Upper lobe of left lung (tissue), 6 donors: ENCODE measurements around the gene ALOX12B. TPM values are rescaled to one million over a fixed set of nuclear protein-coding genes. Genes with fewer than 3 reads are reported as not detected.

Source experiments
- ATAC-seq, 2 donors: fragments of 200-7000 bp; cut with Tn5 transposase; one replicate each; pipeline ENCODE4 v1.9.1; 2022; ENCODE audit warnings: mild to moderate bottlenecking in 2 of 2, moderate library complexity in 2 of 2; ENCODE audit not compliant: low FRiP score in 2 of 2
- DNase-seq, 2 donors: peaks; one replicate each; pipeline ENCODE4 v3.0.0-alpha.2; 2019 to 2020
- H3K27ac ChIP-seq, 4 donors: fragments of 200-600 bp; sonication (generic); one replicate each; pipeline ENCODE4 v1.5.1; 2016 to 2019
- H3K27me3 ChIP-seq, 4 donors: fragments of 200-600 bp; sonication (generic); one replicate each; pipeline ENCODE4 v1.5.1; 2017 to 2019
- H3K36me3 ChIP-seq, 4 donors: fragments of 200-600 bp; sonication (generic); one replicate each; pipeline ENCODE4 v1.5.1; 2016 to 2019
- H3K4me1 ChIP-seq, 4 donors: fragments of 200-600 bp; sonication (generic); one replicate each; pipeline ENCODE4 v1.5.1; 2018 to 2019
- H3K4me3 ChIP-seq, 4 donors: fragments of 200-600 bp; sonication (generic); one replicate each; pipeline ENCODE4 v1.5.1; 2017 to 2019; ENCODE audit warnings: mild to moderate bottlenecking in 2 of 4, moderate library complexity in 1 of 4
- H3K9me3 ChIP-seq, 4 donors: fragments of 200-600 bp; sonication (generic); one replicate each; pipeline ENCODE4 v1.5.1; 2018 to 2019
- EP300 ChIP-seq, 4 donors: sonication (generic); formaldehyde crosslinking; IDR thresholded peaks; one replicate each; pipeline ENCODE4 v1.5.1; 2017; ENCODE audit warnings: antibody characterized with exemption in 4 of 4, control low read depth in 2 of 4
- POLR2A ChIP-seq, 4 donors: fragments of 450-650 bp; IDR thresholded peaks; one replicate each; pipeline ENCODE4 v1.5.1; 2016 to 2017; ENCODE audit warnings: antibody characterized with exemption in 4 of 4, mild to moderate bottlenecking in 2 of 4
- POLR2AphosphoS5 ChIP-seq, 2 donors: sonication (generic); formaldehyde crosslinking; IDR thresholded peaks; one replicate each; pipeline ENCODE4 v1.5.1; 2017; ENCODE audit warnings: antibody characterized with exemption in 2 of 2
- WGBS, 2 donors: methylation state at CpG; one replicate each; pipeline ENCODE4 v1.1.5; 2017 to 2018; 5-methylcytosine and 5-hydroxymethylcytosine counted together
- total RNA-seq, 6 donors: library from RNA; depleted of rRNA in 4 of 6; stranded (reverse); fragments of >200 nt in 4 of 6; gene quantifications; one replicate each; pipeline versions ENCODE4 v1.1.0 to v1.2.1, GENCODE V29; 2016 to 2021
- TF ChIP-seq, protein P1 (sequence below), 6 experiments: fragments of 450-650 bp in 4 of 6; fragments of 200-600 bp in 2 of 6; sonication (generic) in 2 of 6; IDR thresholded peaks; one replicate each; pipeline ENCODE4 v1.5.1; 2016 to 2019; ENCODE audit warnings: antibody characterized with exemption in 6 of 6
- donor health status: DM: no; HTN: no; CAD: no; lungs with moderate emphysema.
- donor health status: DM: no; HTN: yes; CAD: no; lungs with severe emphysema.

ALOX12B gene
- total RNA-seq, 6 donors from 2014 or later: not detected

DNA sequence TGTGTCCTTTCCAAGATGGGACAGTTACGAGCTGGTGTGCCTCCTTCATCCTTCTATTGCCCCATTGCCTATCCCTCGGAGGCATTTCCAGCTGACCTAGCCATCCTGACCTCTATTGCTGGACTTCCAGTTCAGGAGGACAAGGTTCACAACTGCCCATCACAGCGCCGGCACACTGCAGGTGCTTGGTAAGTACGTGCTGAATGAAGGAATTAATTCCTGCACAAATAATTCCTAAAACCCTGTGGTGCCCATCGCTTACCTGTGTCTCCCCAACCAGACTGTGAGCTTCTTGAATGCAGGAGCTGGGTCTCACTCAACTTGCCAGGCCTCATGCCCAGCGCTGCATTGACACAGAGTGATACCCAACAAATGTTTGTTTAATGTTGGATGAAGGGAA lies 35.7 kb downstream of the ALOX12B start:
- DNase-seq (no peak), ATAC-seq (no peak)

DNA sequence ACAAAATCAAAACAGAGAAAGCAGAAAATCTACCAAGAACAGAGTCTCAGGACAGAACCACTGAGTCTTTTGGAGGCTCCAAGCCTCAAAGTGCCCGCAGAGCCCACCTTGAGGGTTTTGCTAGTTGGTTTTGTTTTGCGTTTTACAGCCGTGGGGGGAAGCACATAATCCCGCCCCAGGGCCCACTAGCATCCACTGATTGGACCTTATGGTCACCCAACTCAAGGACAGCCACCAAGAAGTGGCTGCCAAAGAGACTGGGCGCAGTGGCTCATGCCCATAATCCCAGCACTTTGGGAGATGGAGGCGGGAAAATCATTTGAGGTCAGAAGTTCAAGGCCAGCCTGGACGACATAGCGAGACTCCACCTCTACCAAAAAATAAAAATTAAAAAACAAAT lies 38.8 kb downstream of the ALOX12B start:
- H3K9me3 ChIP-seq: no peaks in the 10 kb centered on the region
- DNase-seq (no peak), ATAC-seq (no peak)
- no peaks in the 10 kb centered on the region for H3K36me3 ChIP-seq
- TF ChIP-seq POLR2AphosphoS5 (IDR thresholded peaks at IDR 0.05): no peak
- TF ChIP-seq, protein P1, sequence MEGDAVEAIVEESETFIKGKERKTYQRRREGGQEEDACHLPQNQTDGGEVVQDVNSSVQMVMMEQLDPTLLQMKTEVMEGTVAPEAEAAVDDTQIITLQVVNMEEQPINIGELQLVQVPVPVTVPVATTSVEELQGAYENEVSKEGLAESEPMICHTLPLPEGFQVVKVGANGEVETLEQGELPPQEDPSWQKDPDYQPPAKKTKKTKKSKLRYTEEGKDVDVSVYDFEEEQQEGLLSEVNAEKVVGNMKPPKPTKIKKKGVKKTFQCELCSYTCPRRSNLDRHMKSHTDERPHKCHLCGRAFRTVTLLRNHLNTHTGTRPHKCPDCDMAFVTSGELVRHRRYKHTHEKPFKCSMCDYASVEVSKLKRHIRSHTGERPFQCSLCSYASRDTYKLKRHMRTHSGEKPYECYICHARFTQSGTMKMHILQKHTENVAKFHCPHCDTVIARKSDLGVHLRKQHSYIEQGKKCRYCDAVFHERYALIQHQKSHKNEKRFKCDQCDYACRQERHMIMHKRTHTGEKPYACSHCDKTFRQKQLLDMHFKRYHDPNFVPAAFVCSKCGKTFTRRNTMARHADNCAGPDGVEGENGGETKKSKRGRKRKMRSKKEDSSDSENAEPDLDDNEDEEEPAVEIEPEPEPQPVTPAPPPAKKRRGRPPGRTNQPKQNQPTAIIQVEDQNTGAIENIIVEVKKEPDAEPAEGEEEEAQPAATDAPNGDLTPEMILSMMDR (IDR thresholded peaks at IDR 0.05): no peak
- TF ChIP-seq POLR2A (IDR thresholded peaks at IDR 0.05): no peak
- no peak for TF ChIP-seq EP300 (IDR thresholded peaks at IDR 0.05)
- H3K4me1 ChIP-seq: no peaks in the 10 kb centered on the region
- WGBS, 2 donors: 91 to 98% methylated on average over 8 of the region's 8 CpGs
- H3K27ac ChIP-seq: no peak overlapping the region
- no peaks in the 10 kb centered on the region for H3K27me3 ChIP-seq
- no peak overlapping the region for H3K4me3 ChIP-seq

More for the DNA sequence above, 35.7 kb downstream of the ALOX12B start:
- Histone ChIP-seq H3K27ac (no peak overlapping the region), H3K4me3 (no peak overlapping the region), H3K27me3 (no peaks in the 10 kb centered on the region), H3K4me1 (peaks cover 0 to 17% (median 16%) of the 10 kb centered on the region in 4 donors), H3K9me3 (no peaks in the 10 kb centered on the region), H3K36me3 (no peaks in the 10 kb centered on the region)
- 86 to 89% methylated on average over 7 of the region's 7 CpGs for WGBS, 2 donors
- TF ChIP-seq, protein P1 (IDR thresholded peaks at IDR 0.05): no peak
- no peak for TF ChIP-seq POLR2A (IDR thresholded peaks at IDR 0.05)
- TF ChIP-seq EP300 (IDR thresholded peaks at IDR 0.05): no peak
- TF ChIP-seq POLR2AphosphoS5 (IDR thresholded peaks at IDR 0.05): no peak

DNA sequence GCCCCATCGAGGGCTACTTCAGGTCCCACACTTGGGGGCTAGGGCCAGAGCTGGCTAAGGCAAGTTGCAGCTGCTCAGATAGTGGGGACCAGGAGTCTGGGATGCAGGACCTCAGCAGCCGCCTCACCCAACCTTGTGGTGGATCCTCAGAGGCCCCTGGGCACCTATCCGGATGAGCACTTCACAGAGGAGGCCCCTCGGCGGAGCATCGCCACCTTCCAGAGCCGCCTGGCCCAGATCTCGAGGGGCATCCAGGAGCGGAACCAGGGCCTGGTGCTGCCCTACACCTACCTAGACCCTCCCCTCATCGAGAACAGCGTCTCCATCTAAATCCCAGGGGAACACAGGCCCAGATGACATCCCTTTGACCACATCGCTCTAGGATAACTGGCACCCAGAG lies 39.3 kb downstream of the ALOX12B start:
- Histone ChIP-seq H3K9me3 (no peaks in the 10 kb centered on the region), H3K4me3 (no peak overlapping the region), H3K4me1 (no peaks in the 10 kb centered on the region), H3K36me3 (no peaks in the 10 kb centered on the region), H3K27me3 (no peaks in the 10 kb centered on the region), H3K27ac (no peak overlapping the region)
- ATAC-seq (no peak), DNase-seq (peak in 1 of 2 donors; percentile 56)
- TF ChIP-seq POLR2A (IDR thresholded peaks at IDR 0.05) (no peak), POLR2AphosphoS5 (IDR thresholded peaks at IDR 0.05) (no peak), EP300 (IDR thresholded peaks at IDR 0.05) (no peak)
- TF ChIP-seq, protein P1 (IDR thresholded peaks at IDR 0.05): no peak
- 80 to 97% methylated on average over 2 to 12 of the region's 12 CpGs for WGBS, 2 donors

DNA sequence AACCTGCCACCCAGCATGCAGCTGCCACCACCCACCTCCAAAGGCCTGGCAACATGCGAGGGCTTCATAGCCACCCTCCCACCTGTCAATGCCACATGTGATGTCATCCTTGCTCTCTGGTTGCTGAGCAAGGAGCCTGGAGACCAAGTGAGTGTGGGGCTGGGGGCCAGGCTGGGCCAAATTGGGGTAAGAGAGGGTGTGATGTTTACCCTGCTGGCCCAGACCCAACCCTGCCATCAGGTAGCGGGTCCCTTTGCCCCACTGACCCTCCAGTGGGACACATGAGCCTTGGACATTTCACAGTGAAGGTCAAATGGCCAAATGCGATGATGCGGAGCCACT lies 39.8 kb downstream of the ALOX12B start:
- Histone ChIP-seq H3K4me3 (no peak overlapping the region), H3K9me3 (no peaks in the 10 kb centered on the region), H3K27ac (no peak overlapping the region), H3K4me1 (peaks cover 0 to under 1% (median 0%) of the 10 kb centered on the region in 4 donors), H3K27me3 (no peaks in the 10 kb centered on the region), H3K36me3 (no peaks in the 10 kb centered on the region)
- WGBS, 2 donors: 93 to 94% methylated on average over 2 to 4 of the region's 4 CpGs
- no peak for ATAC-seq
- no peak for DNase-seq
- no peak for TF ChIP-seq POLR2A (IDR thresholded peaks at IDR 0.05)
- no peak for TF ChIP-seq EP300 (IDR thresholded peaks at IDR 0.05)
- no peak for TF ChIP-seq POLR2AphosphoS5 (IDR thresholded peaks at IDR 0.05)
- TF ChIP-seq, protein P1 (IDR thresholded peaks at IDR 0.05): no peak
